GM12872 (cell line): Measurements from ENCODE around the gene SLC3A2.

Experiments
- TF ChIP-seq, protein P1 (sequence below): IDR thresholded peaks from 3 replicates; pipeline ENCODE4 v1.5.1; 2011; ENCODE audit warnings: low read depth, mild to moderate bottlenecking, low read length, moderate library complexity; ENCODE audit not compliant: insufficient read depth

SLC3A2 gene

DNA sequence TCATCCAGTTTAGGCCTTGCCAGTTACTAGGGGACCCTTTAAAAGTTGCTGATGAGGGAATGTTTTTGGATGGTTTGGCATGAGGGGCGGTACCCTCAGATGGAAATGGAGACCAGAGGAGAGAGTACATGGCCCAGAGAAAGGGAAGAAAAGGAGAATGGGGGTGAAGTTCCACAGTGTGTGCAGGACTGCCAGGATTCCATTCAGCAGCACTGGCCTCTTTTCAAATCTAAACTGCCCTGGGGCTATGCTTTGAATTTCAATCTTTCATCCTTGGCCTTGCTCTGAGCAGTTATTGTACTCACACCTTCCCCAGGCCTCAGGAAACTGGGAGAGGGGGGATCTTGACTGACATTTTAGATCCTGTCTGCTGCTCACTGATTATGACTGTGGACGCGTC is 3.0 kb downstream of the SLC3A2 start:
- TF ChIP-seq, protein P1, sequence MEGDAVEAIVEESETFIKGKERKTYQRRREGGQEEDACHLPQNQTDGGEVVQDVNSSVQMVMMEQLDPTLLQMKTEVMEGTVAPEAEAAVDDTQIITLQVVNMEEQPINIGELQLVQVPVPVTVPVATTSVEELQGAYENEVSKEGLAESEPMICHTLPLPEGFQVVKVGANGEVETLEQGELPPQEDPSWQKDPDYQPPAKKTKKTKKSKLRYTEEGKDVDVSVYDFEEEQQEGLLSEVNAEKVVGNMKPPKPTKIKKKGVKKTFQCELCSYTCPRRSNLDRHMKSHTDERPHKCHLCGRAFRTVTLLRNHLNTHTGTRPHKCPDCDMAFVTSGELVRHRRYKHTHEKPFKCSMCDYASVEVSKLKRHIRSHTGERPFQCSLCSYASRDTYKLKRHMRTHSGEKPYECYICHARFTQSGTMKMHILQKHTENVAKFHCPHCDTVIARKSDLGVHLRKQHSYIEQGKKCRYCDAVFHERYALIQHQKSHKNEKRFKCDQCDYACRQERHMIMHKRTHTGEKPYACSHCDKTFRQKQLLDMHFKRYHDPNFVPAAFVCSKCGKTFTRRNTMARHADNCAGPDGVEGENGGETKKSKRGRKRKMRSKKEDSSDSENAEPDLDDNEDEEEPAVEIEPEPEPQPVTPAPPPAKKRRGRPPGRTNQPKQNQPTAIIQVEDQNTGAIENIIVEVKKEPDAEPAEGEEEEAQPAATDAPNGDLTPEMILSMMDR = no peak

DNA sequence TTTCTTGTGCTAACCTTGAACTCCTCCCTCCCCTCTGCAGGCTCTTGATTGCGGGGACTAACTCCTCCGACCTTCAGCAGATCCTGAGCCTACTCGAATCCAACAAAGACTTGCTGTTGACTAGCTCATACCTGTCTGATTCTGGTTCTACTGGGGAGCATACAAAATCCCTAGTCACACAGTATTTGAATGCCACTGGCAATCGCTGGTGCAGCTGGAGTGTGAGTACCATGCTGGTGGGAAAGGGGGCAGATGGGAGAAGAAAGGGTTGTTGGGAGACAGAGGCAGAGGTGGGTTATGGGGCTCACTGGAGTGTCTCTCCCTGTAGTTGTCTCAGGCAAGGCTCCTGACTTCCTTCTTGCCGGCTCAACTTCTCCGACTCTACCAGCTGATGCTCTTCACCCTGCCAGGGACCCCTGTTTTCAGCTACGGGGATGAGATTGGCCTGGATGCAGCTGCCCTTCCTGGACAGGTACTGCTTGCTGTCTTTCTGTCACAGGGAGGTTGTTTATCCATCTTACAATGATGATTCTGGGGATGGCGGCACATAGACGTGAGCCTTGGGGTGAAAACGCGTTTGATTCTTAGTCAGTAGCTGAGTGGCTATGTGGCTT is 4.5 kb downstream of the SLC3A2 start:
- TF ChIP-seq, protein P1 = no peak

DNA sequence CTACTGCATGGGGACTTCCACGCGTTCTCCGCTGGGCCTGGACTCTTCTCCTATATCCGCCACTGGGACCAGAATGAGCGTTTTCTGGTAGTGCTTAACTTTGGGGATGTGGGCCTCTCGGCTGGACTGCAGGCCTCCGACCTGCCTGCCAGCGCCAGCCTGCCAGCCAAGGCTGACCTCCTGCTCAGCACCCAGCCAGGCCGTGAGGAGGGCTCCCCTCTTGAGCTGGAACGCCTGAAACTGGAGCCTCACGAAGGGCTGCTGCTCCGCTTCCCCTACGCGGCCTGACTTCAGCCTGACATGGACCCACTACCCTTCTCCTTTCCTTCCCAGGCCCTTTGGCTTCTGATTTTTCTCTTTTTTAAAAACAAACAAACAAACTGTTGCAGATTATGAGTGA is 7.7 kb downstream of the SLC3A2 start:
- TF ChIP-seq, protein P1 = no peak

DNA sequence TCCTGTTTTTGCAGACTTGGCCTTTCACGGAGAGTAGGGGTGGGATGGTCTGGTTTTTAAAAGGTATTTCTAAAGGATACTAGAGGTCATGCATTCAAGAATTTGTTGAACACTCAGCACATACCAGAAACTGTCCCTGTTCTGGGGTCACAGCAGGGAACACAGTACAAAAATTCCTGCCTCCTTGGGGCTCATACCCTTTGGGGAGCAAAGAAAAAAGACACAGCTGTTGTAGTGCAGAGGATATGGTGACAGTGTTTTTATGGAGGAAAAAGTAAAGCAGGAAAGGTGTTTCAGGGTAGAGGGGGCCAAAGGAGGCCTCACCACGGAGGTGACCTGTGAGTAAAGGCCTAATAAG is 8.4 kb downstream of the SLC3A2 start:
- TF ChIP-seq, protein P1 = no peak

DNA sequence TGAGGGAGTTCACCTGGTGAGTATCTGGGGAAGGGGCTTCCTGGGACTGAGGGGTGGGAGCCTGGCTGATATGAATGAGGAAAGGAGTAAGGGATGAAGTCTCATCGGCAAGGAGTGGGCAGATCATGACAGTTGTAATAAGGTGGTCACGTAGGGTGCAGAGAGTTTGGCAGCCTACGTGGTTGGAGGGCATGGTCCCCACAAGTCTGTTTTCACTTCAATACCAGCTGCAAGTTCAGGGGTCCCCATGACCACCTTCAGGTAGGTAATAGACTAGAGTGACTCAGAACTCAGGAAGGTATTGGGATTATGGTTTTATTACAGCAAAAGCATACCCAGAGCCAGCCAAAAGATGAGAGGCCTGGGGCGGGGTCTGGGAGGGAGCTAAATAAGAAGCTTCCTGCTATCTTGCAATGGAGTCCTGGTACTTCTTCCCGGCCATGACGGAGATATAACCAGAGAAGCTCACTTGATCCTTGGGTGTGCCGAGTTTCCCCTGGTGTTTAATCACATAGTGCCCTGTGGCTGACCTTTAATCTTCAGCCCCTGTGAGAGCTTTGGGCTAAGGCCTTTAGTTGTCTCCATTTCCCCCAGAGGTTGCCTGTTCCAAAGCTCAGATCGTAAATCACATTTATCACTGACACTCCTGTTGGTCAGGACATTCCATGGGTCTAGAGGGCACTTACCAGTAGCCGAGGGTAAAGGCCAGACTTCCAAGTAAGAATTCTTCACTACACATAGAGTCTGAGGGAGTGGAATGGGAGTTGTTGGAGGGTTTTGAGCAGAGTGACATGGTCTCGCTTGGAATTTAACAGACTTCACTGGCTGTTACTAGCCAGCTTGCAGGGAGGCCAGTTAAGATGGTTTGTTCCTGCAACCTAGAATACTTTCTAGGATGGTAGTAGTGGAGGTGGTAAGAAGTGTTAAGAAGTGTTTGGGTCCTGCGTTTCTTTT is 9.1 kb downstream of the SLC3A2 start:
- TF ChIP-seq, protein P1 = no peak

DNA sequence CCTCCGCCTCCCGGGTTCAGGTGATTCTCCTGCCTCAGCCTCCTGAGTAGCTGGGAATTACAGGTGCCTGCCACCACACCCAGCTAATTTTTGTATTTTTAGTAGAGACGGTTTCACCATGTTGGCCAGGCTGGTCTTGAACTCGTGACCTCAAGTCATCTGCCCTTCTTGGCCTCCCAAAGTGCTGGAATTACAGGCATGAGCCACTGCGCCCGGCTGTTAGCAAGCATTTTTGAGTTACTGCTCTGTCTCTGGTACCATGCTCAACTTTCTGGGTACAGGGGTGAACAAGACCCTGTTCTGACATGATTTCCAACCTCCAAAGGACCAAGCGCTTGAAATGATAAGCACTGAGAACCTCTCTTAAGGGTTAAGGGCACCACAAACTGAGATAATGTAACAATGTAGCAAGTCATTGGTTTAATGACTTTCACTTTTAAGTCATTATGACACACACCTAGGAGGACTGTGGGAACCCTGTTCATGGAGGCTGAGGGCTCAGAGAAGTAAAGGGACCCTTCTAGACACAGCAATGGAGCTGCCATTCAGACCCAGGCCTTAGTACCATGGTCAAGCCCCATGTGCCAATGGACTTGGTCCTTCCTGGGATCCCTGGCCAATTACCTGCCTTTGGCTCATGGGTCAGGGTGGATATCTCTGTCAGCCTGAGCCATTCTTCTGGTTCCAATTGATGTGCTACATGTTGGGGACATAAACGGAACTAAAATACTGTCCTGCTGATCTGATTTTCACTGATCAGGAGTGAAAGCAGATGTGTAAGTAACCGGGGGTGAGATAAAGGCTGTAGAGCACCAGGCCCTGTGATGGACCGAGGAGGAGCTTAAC is 11.6 kb downstream of the SLC3A2 start:
- TF ChIP-seq, protein P1 = no peak

DNA sequence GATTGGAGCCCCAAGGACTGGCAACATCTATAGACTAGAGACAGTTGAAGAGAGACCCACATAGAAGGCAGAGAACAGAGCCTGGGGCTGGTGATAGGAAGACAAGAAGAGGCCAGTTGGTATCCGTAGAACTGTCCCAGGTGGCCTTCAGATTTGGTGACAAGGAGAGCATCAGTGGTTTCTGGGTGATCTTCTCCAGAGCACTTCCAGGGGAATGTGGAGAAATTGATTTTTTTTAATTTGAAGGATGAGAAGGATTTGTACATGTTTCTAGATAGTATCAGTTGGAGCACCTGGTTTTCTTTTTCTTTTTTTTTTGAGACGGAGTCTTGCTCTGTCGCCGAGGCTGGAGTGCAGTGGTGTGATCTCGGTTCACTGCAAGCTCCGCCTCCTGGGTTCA is 14.8 kb downstream of the SLC3A2 start:
- TF ChIP-seq, protein P1 = no peak
